ENCODE measurements around the gene ZNF81.

DNA sequence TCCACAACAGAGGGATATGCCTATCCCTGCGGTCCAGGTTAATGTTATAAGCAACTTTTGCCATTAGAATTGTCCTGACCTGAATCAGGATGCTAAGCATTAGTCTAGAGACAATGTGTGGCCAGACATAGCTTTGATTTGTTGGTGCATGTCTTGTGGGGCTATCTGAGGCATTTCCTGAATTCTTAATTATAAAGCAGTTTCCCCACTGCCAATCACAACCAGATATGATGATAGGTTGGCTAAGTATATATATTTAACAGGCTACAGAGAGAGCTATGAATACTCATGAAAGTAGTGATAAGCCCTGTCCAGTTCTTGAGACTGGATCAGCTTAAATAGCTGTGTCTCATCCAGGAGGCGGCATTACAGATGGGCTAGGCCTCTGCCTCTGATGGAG is 37.8 kb upstream of the ZNF81 start:
- TF ChIP-seq POLR2AphosphoS5 (IDR thresholded peaks at IDR 0.05) (no peak), CTCF (IDR thresholded peaks at IDR 0.05) (no peak), POLR2A (IDR thresholded peaks at IDR 0.05) (no peak)

All from prostate gland (tissue), 2 donors.